ENCODE measurements around the gene UPK3A. TPM values are rescaled to one million over a fixed set of nuclear protein-coding genes. Genes with fewer than 3 reads are reported as not detected.

The UPK3A gene
- total RNA-seq (2014; rRNA removed; shearing (Covaris generic)), result not detected in 2 replicates
- not detected in 2 replicates for polyA plus RNA-seq (2015; cell fraction: cytosol; rRNA removed)
- polyA plus RNA-seq (2015; cell fraction: nucleus; rRNA removed), result not detected in 2 replicates

- DNase-seq (ENCODE audit: low read depth, low spot score), result no peak
- in situ Hi-C loops (cut with HindIII; ENCODE audit: low pct_unique_long_range_greater_than_20kb, low sequenced_read_pairs), result no loop called here
Observed at GRCh38 chr22:45284705-45285262, at the start of gene UPK3A. UPK3A (plus strand) TSS chr22:45284949; CDS start chr22:45285014, 65 bp downstream.

- in situ Hi-C loops (cut with HindIII; ENCODE audit: low pct_unique_long_range_greater_than_20kb, low sequenced_read_pairs), result no loop called here
- no peak for DNase-seq (ENCODE audit: low read depth, low spot score)
Observed at GRCh38 chr22:45235101-45235777, 49.5 kb upstream of the UPK3A start.

GRCh38 chr22:45235851-45236342 is 48.9 kb upstream of the UPK3A start:
- in situ Hi-C loops (cut with HindIII; ENCODE audit: low pct_unique_long_range_greater_than_20kb, low sequenced_read_pairs), result no loop called here
- no peak for DNase-seq (ENCODE audit: low read depth, low spot score)

GRCh38 chr22:45237065-45237990 is 47.4 kb upstream of the UPK3A start:
- DNase-seq (ENCODE audit: low read depth, low spot score), result no peak
- in situ Hi-C loops (cut with HindIII; ENCODE audit: low pct_unique_long_range_greater_than_20kb, low sequenced_read_pairs), result no loop called here

- no peak for DNase-seq (ENCODE audit: low read depth, low spot score)
- in situ Hi-C loops (cut with HindIII; ENCODE audit: low pct_unique_long_range_greater_than_20kb, low sequenced_read_pairs), result no loop called here
Observed at GRCh38 chr22:45238076-45238956, 46.4 kb upstream of the UPK3A start.

- in situ Hi-C loops (cut with HindIII; ENCODE audit: low pct_unique_long_range_greater_than_20kb, low sequenced_read_pairs), result no loop called here
- DNase-seq (ENCODE audit: low read depth, low spot score), result no peak
Observed at GRCh38 chr22:45238957-45239680, 45.6 kb upstream of the UPK3A start.

- no peak for DNase-seq (ENCODE audit: low read depth, low spot score)
- in situ Hi-C loops (cut with HindIII; ENCODE audit: low pct_unique_long_range_greater_than_20kb, low sequenced_read_pairs), result no loop called here
Observed at GRCh38 chr22:45239681-45240051, 45.1 kb upstream of the UPK3A start.

GRCh38 chr22:45240104-45240809 is 44.5 kb upstream of the UPK3A start:
- in situ Hi-C loops (cut with HindIII; ENCODE audit: low pct_unique_long_range_greater_than_20kb, low sequenced_read_pairs), result no loop called here
- DNase-seq (ENCODE audit: low read depth, low spot score), result no peak

GRCh38 chr22:45240810-45241631 is 43.7 kb upstream of the UPK3A start, which contains the start of gene KIAA0930:
KIAA0930 (minus strand) TSS chr22:45240894; CDS start chr22:45240703, 191 bp downstream.
- in situ Hi-C loops (cut with HindIII; ENCODE audit: low pct_unique_long_range_greater_than_20kb, low sequenced_read_pairs), result no loop called here
- peak; percentile 66 for DNase-seq (ENCODE audit: low read depth, low spot score)

GRCh38 chr22:45242778-45243191 is 42.0 kb upstream of the UPK3A start:
- in situ Hi-C loops (cut with HindIII; ENCODE audit: low pct_unique_long_range_greater_than_20kb, low sequenced_read_pairs), result no loop called here

GRCh38 chr22:45244916-45245315 is 39.8 kb upstream of the UPK3A start:
- no peak for DNase-seq (ENCODE audit: low read depth, low spot score)
- in situ Hi-C loops (cut with HindIII; ENCODE audit: low pct_unique_long_range_greater_than_20kb, low sequenced_read_pairs), result no loop called here

More at GRCh38 chr22:45242778-45243191, 42.0 kb upstream of the UPK3A start:
- DNase-seq (ENCODE audit: low read depth, low spot score), result peak; percentile 89

GRCh38 chr22:45246060-45246985 is 38.4 kb upstream of the UPK3A start:
- peak; percentile 75 for DNase-seq (ENCODE audit: low read depth, low spot score)
- in situ Hi-C loops (cut with HindIII; ENCODE audit: low pct_unique_long_range_greater_than_20kb, low sequenced_read_pairs), result no loop called here

- in situ Hi-C loops (cut with HindIII; ENCODE audit: low pct_unique_long_range_greater_than_20kb, low sequenced_read_pairs), result no loop called here
- no peak for DNase-seq (ENCODE audit: low read depth, low spot score)
Observed at GRCh38 chr22:45248832-45249561, 35.8 kb upstream of the UPK3A start.

- no peak for DNase-seq (ENCODE audit: low read depth, low spot score)
- in situ Hi-C loops (cut with HindIII; ENCODE audit: low pct_unique_long_range_greater_than_20kb, low sequenced_read_pairs), result no loop called here
Observed at GRCh38 chr22:45251825-45252224, 32.9 kb upstream of the UPK3A start.
